HCT116 (cell line): ENCODE data around the gene TUBA4A. TPM values are rescaled to one million over a fixed set of nuclear protein-coding genes. Genes with fewer than 3 reads are reported as not detected.

Experiments used
- ATAC-seq: fragments of 200-7000 bp; cut with Tn5 transposase; 2 replicates; pipeline ENCODE4 v1.9.1; 2020; ENCODE audit warnings: mild to moderate bottlenecking, moderate library complexity
- BruUV-seq: library from RNA; stranded (reverse); fragments of 400-500 nt; replicated peaks from 2 replicates; lab custom pipeline; 2021; lab: Mats Ljungman, UMichigan
- CTCF ChIA-PET: fragments of 300-600 bp; sonication (Branson Sonifier 250); formaldehyde crosslinking; loops from one replicate; lab custom pipeline; 2021; ENCODE audit warnings: antibody characterized with exemption; lab: Charles Lee
- POLR2A ChIA-PET: fragments of 300-600, 350-600 bp; sonication (Branson Sonifier 250); formaldehyde crosslinking; loops from one replicate; lab custom pipeline; 2021; ENCODE audit warnings: antibody characterized with exemption; lab: Charles Lee
- RAD21 ChIA-PET, 2 experiments: fragments of 300-600 bp; sonication (Branson Sonifier 250); formaldehyde crosslinking; loops; one replicate each; lab custom pipeline; 2023; ENCODE audit warnings: low total read pairs in 2 of 2; ENCODE audit not compliant: uncharacterized antibody in 2 of 2, unreplicated experiment in 2 of 2, low non-redundant PET in 1 of 2; lab: Charles Lee
- DNase-seq: peaks from one replicate; pipeline ENCODE4 v3.0.0-alpha.2; 2010; ENCODE audit warnings: low read depth, low spot score
- H2AFZ ChIP-seq: fragments of 200-600 bp; shearing (Covaris generic), sonication (generic); 2 replicates; pipeline ENCODE4 v1.6.1; 2017; ENCODE audit warnings: low read depth, mixed run types, mixed read lengths, antibody characterized with exemption, low read length; ENCODE audit not compliant: poor library complexity, severe bottlenecking
- H3K27ac ChIP-seq: 2 replicates; pipeline ENCODE4 v1.5.1; 2012; ENCODE audit warnings: low read depth, low read length
- H3K27me3 ChIP-seq: fragments of 200-600 bp; sonication (generic); 2 replicates; pipeline ENCODE4 v1.6.1; 2016; ENCODE audit warnings: mixed run types, low read length, mixed read lengths; ENCODE audit not compliant: insufficient read depth
- H3K36me3 ChIP-seq, 2 experiments: fragments of 200-500 bp in 1 of 2; fragments of 200-600 bp in 1 of 2; sonication (Bioruptor generic) in 1 of 2; sonication (generic) in 1 of 2; 2 replicates each; pipeline versions ENCODE4 v1.5.1 to v1.6.1; 2014 to 2016; ENCODE audit warnings: low read length in 2 of 2, inconsistent platforms in 1 of 2, mixed read lengths in 1 of 2, mixed run types in 1 of 2; ENCODE audit not compliant: insufficient read depth in 2 of 2, control insufficient read depth in 1 of 2
- H3K4me1 ChIP-seq, 2 experiments: fragments of 200-600 bp in 1 of 2; sonication (generic) in 1 of 2; 2 replicates each; pipeline versions ENCODE4 v1.5.1 to v1.6.1; 2012 to 2017; ENCODE audit warnings: low read length in 2 of 2, inconsistent platforms in 1 of 2, mild to moderate bottlenecking in 1 of 2, mixed read lengths in 1 of 2, mixed run types in 1 of 2, moderate library complexity in 1 of 2; ENCODE audit not compliant: insufficient read depth in 2 of 2, control insufficient read depth in 1 of 2
- H3K4me2 ChIP-seq: fragments of 200-600 bp; sonication (generic); 2 replicates; pipeline ENCODE4 v1.6.1; 2017; ENCODE audit warnings: mixed run types, low read length, mixed read lengths
- H3K4me3 ChIP-seq, 2 experiments: fragments of 200-600 bp in 1 of 2; sonication (generic) in 1 of 2; replicated peaks in 1 of 2; 2 replicates each; pipeline ENCODE4 v1.5.1; 2011 to 2016; ENCODE audit warnings: low read length in 2 of 2, control low read depth in 1 of 2, low read depth in 1 of 2, mild to moderate bottlenecking in 1 of 2, mixed read lengths in 1 of 2, mixed run types in 1 of 2
- H3K79me2 ChIP-seq: fragments of 200-600 bp; sonication (generic); 2 replicates; pipeline ENCODE4 v1.6.1; 2017; ENCODE audit warnings: mild to moderate bottlenecking, mixed run types, low read length, moderate library complexity, mixed read lengths; ENCODE audit not compliant: insufficient read depth
- H3K9ac ChIP-seq: fragments of 200-600 bp; sonication (generic); 2 replicates; pipeline ENCODE4 v1.6.1; 2016; ENCODE audit warnings: low read length, mixed read lengths
- H3K9me2 ChIP-seq: fragments of 200-600 bp; sonication (generic), shearing (Covaris generic); 2 replicates; pipeline ENCODE4 v1.6.1; 2017; ENCODE audit warnings: mixed run types, mild to moderate bottlenecking, moderate library complexity; ENCODE audit not compliant: insufficient read depth
- H3K9me3 ChIP-seq, 2 experiments: fragments of 200-500 bp in 1 of 2; fragments of 200-600 bp in 1 of 2; sonication (Bioruptor generic) in 1 of 2; sonication (generic) in 1 of 2; 2 replicates each; pipeline ENCODE4 v1.6.1; 2014 to 2017; ENCODE audit warnings: low read length in 2 of 2, mixed read lengths in 2 of 2, inconsistent platforms in 1 of 2, low read depth in 1 of 2, mild to moderate bottlenecking in 1 of 2, mixed run types in 1 of 2, moderate library complexity in 1 of 2; ENCODE audit not compliant: control insufficient read depth in 1 of 2, insufficient read depth in 1 of 2
- H4K20me1 ChIP-seq: fragments of 200-600 bp; sonication (generic), shearing (Covaris generic); 2 replicates; pipeline ENCODE4 v1.6.1; 2017; ENCODE audit warnings: mixed run types, mild to moderate bottlenecking, moderate library complexity; ENCODE audit not compliant: insufficient read depth
- CBX3 ChIP-seq: IDR thresholded peaks from 2 replicates; pipeline ENCODE4 v1.6.1; 2012; ENCODE audit warnings: low read depth
- CEBPB ChIP-seq: IDR thresholded peaks from 2 replicates; pipeline ENCODE4 v1.6.1; 2012; ENCODE audit warnings: low read depth
- EGR1 ChIP-seq: IDR thresholded peaks from 2 replicates; pipeline ENCODE4 v1.6.1; 2012; ENCODE audit warnings: low read depth
- JUND ChIP-seq: IDR thresholded peaks from 2 replicates; pipeline ENCODE4 v1.6.1; 2012
- SIN3A ChIP-seq: IDR thresholded peaks from 2 replicates; pipeline ENCODE4 v1.6.1; 2012; ENCODE audit warnings: low read depth
- ZFX ChIP-seq: fragments of 450-650 bp; IDR thresholded peaks from 2 replicates; pipeline ENCODE4 v1.6.1; 2017
- ZNF274 ChIP-seq: fragments of 200-500 bp; sonication (Bioruptor generic); IDR thresholded peaks from 2 replicates; pipeline ENCODE4 v1.6.1; 2014; ENCODE audit warnings: mild to moderate bottlenecking, low read depth, low read length, inconsistent platforms
- intact Hi-C: fragments of 100-400 bp; cut with micrococcal nuclease; formaldehyde crosslinking; loops from 2 replicates; pipeline ENCODE4 v1.10.0; 2022
- total RNA-seq: library from RNA; stranded (reverse); gene quantifications from one replicate; pipeline ENCODE4 v1.2.1, GENCODE V29; 2021; ENCODE audit not compliant: unreplicated experiment
- TF ChIP-seq, protein P1 (sequence below), 3 experiments: fragments of 200-600 bp in 1 of 3; sonication (generic) in 1 of 3; IDR thresholded peaks in 2 of 3; conservative IDR thresholded peaks in 1 of 3; 2 replicates each; pipeline ENCODE4 v1.5.1; 2012 to 2017; ENCODE audit warnings: low read depth in 2 of 3, low read length in 2 of 3, antibody characterized with exemption in 1 of 3, borderline replicate concordance in 1 of 3, control low read depth in 1 of 3, mild to moderate bottlenecking in 1 of 3, mixed read lengths in 1 of 3, mixed run types in 1 of 3, moderate library complexity in 1 of 3; ENCODE audit not compliant: insufficient read depth in 1 of 3
- TF ChIP-seq, protein P2 (sequence below): IDR thresholded peaks from 2 replicates; pipeline ENCODE4 v1.6.1; 2012; ENCODE audit warnings: low read depth

The TUBA4A gene
- total RNA-seq, 1 experiment from 2014 or later: 32.7 TPM

DNA sequence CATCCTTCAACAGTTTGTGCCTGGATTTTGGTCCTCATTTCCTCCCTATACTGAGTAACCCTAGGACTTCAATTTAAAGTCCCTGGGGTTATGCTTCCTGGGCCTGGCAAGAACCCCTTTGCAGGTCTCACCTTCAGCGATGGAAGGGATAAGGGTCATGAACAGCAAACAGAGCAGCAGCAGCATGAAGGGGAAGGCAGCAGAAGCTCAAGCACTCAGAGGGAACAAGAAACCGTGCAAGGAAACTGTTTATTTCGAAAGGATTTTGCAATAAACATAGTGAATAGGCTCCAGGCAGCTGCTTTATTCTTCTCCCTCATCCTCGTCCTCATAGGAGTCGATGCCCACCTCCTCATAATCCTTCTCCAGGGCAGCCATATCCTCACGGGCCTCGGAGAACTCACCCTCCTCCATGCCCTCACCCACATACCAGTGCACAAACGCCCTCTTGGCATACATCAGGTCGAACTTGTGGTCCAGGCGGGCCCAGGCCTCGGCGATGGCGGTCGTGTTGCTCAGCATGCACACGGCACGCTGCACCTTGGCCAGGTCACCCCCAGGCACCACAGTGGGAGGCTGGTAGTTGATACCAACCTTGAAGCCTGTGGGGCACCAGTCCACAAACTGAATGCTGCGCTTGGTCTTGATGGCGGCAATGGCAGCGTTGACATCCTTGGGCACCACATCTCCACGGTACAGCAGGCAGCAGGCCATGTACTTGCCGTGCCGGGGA lies 3.5 kb downstream of the TUBA4A start:
- no peak for DNase-seq
- Histone ChIP-seq H3K79me2 (peaks cover 35% of the 10 kb centered on the region; the same call in 1 of the 2 replicates), H2AFZ (no peak overlapping the region), H3K4me1 (peaks cover 39 to 71% of the 10 kb centered on the region in 2 experiments), H4K20me1 (no peaks in the 10 kb centered on the region), H3K27me3 (peaks cover 5% of the 10 kb centered on the region; the same call in 1 of the 2 replicates), H3K4me2 (peak overlapping the region; percentile 69), H3K9me3 (no peaks in the 10 kb centered on the region), H3K9ac (peak overlapping the region; percentile 38; the same call in 1 of the 2 replicates), H3K4me3 (no peak overlapping the region), H3K9me2 (no peaks in the 10 kb centered on the region), H3K36me3 (peaks cover 3 to 5% of the 10 kb centered on the region in 2 experiments; a peak in 2 of 4 replicates), H3K27ac (peak overlapping the region; percentile 63)
- ChIA-PET CTCF (interaction anchor here (1.2 to 2.8 kb wide), 4 partner anchors 24 to 45 kb away, joined by 3 to 14 read pairs (median 10); partner anchors contain the start of gene DNAJB2), RAD21 (no interaction called here), POLR2A (interaction anchor here (1.2 to 1.8 kb wide), 7 partner anchors 21 to 45 kb away, joined by 3 to 8 read pairs (median 4); partner anchors contain the start of genes ANKZF1, ATG9A, DNAJB2 and ZFAND2B)
- TF ChIP-seq CBX3 (no peak), SIN3A (no peak), CEBPB (no peak), JUND (no peak), EGR1 (no peak), ZNF274 (no peak), ZFX (no peak)
- TF ChIP-seq, protein P1, sequence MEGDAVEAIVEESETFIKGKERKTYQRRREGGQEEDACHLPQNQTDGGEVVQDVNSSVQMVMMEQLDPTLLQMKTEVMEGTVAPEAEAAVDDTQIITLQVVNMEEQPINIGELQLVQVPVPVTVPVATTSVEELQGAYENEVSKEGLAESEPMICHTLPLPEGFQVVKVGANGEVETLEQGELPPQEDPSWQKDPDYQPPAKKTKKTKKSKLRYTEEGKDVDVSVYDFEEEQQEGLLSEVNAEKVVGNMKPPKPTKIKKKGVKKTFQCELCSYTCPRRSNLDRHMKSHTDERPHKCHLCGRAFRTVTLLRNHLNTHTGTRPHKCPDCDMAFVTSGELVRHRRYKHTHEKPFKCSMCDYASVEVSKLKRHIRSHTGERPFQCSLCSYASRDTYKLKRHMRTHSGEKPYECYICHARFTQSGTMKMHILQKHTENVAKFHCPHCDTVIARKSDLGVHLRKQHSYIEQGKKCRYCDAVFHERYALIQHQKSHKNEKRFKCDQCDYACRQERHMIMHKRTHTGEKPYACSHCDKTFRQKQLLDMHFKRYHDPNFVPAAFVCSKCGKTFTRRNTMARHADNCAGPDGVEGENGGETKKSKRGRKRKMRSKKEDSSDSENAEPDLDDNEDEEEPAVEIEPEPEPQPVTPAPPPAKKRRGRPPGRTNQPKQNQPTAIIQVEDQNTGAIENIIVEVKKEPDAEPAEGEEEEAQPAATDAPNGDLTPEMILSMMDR (IDR thresholded peaks at IDR 0.05 in 2 of 3, conservative IDR thresholded peaks at IDR 0.05 in 1 of 3; ENCODE audit: borderline replicate concordance in 1 of 3, insufficient read depth in 1 of 3, low read depth in 2 of 3, low read length in 2 of 3): no peak
- TF ChIP-seq, protein P2, sequence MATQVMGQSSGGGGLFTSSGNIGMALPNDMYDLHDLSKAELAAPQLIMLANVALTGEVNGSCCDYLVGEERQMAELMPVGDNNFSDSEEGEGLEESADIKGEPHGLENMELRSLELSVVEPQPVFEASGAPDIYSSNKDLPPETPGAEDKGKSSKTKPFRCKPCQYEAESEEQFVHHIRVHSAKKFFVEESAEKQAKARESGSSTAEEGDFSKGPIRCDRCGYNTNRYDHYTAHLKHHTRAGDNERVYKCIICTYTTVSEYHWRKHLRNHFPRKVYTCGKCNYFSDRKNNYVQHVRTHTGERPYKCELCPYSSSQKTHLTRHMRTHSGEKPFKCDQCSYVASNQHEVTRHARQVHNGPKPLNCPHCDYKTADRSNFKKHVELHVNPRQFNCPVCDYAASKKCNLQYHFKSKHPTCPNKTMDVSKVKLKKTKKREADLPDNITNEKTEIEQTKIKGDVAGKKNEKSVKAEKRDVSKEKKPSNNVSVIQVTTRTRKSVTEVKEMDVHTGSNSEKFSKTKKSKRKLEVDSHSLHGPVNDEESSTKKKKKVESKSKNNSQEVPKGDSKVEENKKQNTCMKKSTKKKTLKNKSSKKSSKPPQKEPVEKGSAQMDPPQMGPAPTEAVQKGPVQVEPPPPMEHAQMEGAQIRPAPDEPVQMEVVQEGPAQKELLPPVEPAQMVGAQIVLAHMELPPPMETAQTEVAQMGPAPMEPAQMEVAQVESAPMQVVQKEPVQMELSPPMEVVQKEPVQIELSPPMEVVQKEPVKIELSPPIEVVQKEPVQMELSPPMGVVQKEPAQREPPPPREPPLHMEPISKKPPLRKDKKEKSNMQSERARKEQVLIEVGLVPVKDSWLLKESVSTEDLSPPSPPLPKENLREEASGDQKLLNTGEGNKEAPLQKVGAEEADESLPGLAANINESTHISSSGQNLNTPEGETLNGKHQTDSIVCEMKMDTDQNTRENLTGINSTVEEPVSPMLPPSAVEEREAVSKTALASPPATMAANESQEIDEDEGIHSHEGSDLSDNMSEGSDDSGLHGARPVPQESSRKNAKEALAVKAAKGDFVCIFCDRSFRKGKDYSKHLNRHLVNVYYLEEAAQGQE: no peak
- ATAC-seq: no peak
- intact Hi-C loops: no loop called here
- no TSS peak for BruUV-seq
